OCI-LY3 (cell line): ENCODE data around the gene EIF4E.

Experiments used
- H2AFZ ChIP-seq: fragments of 200-600, 300-600 bp; shearing (Covaris generic); 2 replicates; pipeline ENCODE4 v1.6.0; 2014; ENCODE audit warnings: antibody characterized with exemption, low read depth, low read length
- H3K27ac ChIP-seq: fragments of 200-600, 300-600 bp; sonication (generic); 2 replicates; pipeline ENCODE4 v1.5.1; 2014; ENCODE audit warnings: mild to moderate bottlenecking, low read length, moderate library complexity, mixed read lengths
- H3K27me3 ChIP-seq: fragments of 200-600, 300-600 bp; sonication (generic); 2 replicates; pipeline ENCODE4 v1.6.1; 2014; ENCODE audit warnings: low read depth, low read length, mixed read lengths
- H3K36me3 ChIP-seq: fragments of 200-600, 300-600 bp; sonication (generic); replicated peaks from 2 replicates; pipeline ENCODE3; 2014; ENCODE audit warnings: low read depth, low read length, mixed read lengths
- H3K4me1 ChIP-seq: fragments of 300-600, 200-600 bp; sonication (generic); 2 replicates; pipeline ENCODE4 v1.6.1; 2014; ENCODE audit warnings: low read length, mixed read lengths
- H3K4me2 ChIP-seq: fragments of 200-600, 300-600 bp; sonication (generic); 2 replicates; pipeline ENCODE4 v1.6.1; 2014; ENCODE audit warnings: low read length, mixed read lengths
- H3K4me3 ChIP-seq: fragments of 300-600, 200-600 bp; sonication (generic); 2 replicates; pipeline ENCODE4 v1.5.1; 2014; ENCODE audit warnings: antibody characterized with exemption, mild to moderate bottlenecking, low read length, moderate library complexity
- H3K79me2 ChIP-seq: fragments of 300-600, 200-600 bp; shearing (Covaris generic); 2 replicates; pipeline ENCODE4 v1.6.1; 2014; ENCODE audit warnings: mild to moderate bottlenecking, low read length, mixed read lengths
- H3K9ac ChIP-seq: fragments of 300-600, 200-600 bp; shearing (Covaris generic); 2 replicates; pipeline ENCODE4 v1.6.0; 2014; ENCODE audit warnings: mild to moderate bottlenecking, low read length, moderate library complexity
- H3K9me3 ChIP-seq: fragments of 200-600, 300-600 bp; shearing (Covaris generic); 2 replicates; pipeline ENCODE4 v1.6.1; 2014; ENCODE audit warnings: low read length, mixed read lengths; ENCODE audit not compliant: insufficient read depth
- H4K20me1 ChIP-seq: fragments of 200-600, 300-600 bp; sonication (generic); 2 replicates; pipeline ENCODE4 v1.6.1; 2016; ENCODE audit warnings: low read length, mixed read lengths; ENCODE audit not compliant: insufficient read depth
- CTCF ChIP-seq: fragments of 200-600, 300-600 bp; sonication (generic); IDR thresholded peaks from 2 replicates; pipeline ENCODE4 v1.5.1; 2014; ENCODE audit warnings: antibody characterized with exemption, low read length, low read depth
- EZH2phosphoT487 ChIP-seq: fragments of 200-600 bp; shearing (Covaris generic); IDR thresholded peaks from 2 replicates; pipeline ENCODE4 v1.6.1; 2018; ENCODE audit warnings: antibody characterized with exemption, mixed run types, low read depth

Gene EIF4E

GRCh38 chr4:98928505-98929340 lies at the start of gene EIF4E:
Gene EIF4E, minus strand, starts transcription at chr4:98929133. Its CDS starts 21 bp downstream, at chr4:98929112.
- Histone ChIP-seq H3K79me2 (peaks cover 60% of the 10 kb centered on the region), H3K9me3 (no peaks in the 10 kb centered on the region), H4K20me1 (peaks cover 38% of the 10 kb centered on the region), H3K4me3 (peak within 1 kb of the TSS; percentile 96), H3K27me3 (no peaks in the 10 kb centered on the region), H3K4me1 (peaks cover 33% of the 10 kb centered on the region), H3K9ac (peak within 1 kb of the TSS; percentile 98), H3K27ac (peak within 1 kb of the TSS; percentile 95), H3K36me3 (peaks cover 23% of the 10 kb centered on the region), H3K4me2 (peak within 1 kb of the TSS; percentile 87), H2AFZ (peak within 1 kb of the TSS; percentile 78)
- TF ChIP-seq EZH2phosphoT487 (no peak), CTCF (peak; percentile 28)

- H3K4me3 ChIP-seq, result no peak overlapping the region
- no peaks in the 10 kb centered on the region for H3K27me3 ChIP-seq
- no peak overlapping the region for H2AFZ ChIP-seq
- no peaks in the 10 kb centered on the region for H4K20me1 ChIP-seq
- H3K9me3 ChIP-seq, result no peaks in the 10 kb centered on the region
- no peak overlapping the region for H3K27ac ChIP-seq
- TF ChIP-seq CTCF (no peak), EZH2phosphoT487 (no peak)
- H3K4me2 ChIP-seq, result no peak overlapping the region
- H3K79me2 ChIP-seq, result no peaks in the 10 kb centered on the region
- no peaks in the 10 kb centered on the region for H3K4me1 ChIP-seq
- no peaks in the 10 kb centered on the region for H3K36me3 ChIP-seq
- H3K9ac ChIP-seq, result no peak overlapping the region
Measured at GRCh38 chr4:98977557-98977956, 48.6 kb upstream of the EIF4E start.

GRCh38 chr4:98976716-98977115 lies 47.8 kb upstream of the EIF4E start:
- Histone ChIP-seq H4K20me1 (no peaks in the 10 kb centered on the region), H3K79me2 (no peaks in the 10 kb centered on the region), H3K36me3 (no peaks in the 10 kb centered on the region), H3K27me3 (no peaks in the 10 kb centered on the region), H3K27ac (no peak overlapping the region), H2AFZ (no peak overlapping the region), H3K9me3 (no peaks in the 10 kb centered on the region), H3K9ac (no peak overlapping the region), H3K4me1 (no peaks in the 10 kb centered on the region), H3K4me2 (no peak overlapping the region), H3K4me3 (no peak overlapping the region)
- TF ChIP-seq CTCF, result no peak
- no peak for TF ChIP-seq EZH2phosphoT487

GRCh38 chr4:98969878-98970785 lies 41.2 kb upstream of the EIF4E start:
- H4K20me1 ChIP-seq, result no peaks in the 10 kb centered on the region
- no peaks in the 10 kb centered on the region for H3K36me3 ChIP-seq
- no peaks in the 10 kb centered on the region for H3K79me2 ChIP-seq
- H3K4me1 ChIP-seq, result peaks cover 12% of the 10 kb centered on the region
- H2AFZ ChIP-seq, result peak overlapping the region; percentile 73; the same call in 1 of the 2 replicates
- no peak overlapping the region for H3K4me3 ChIP-seq
- H3K4me2 ChIP-seq, result peak overlapping the region; percentile 33
- H3K9ac ChIP-seq, result no peak overlapping the region
- no peaks in the 10 kb centered on the region for H3K27me3 ChIP-seq
- no peak overlapping the region for H3K27ac ChIP-seq
- H3K9me3 ChIP-seq, result no peaks in the 10 kb centered on the region
- TF ChIP-seq EZH2phosphoT487, result no peak
- no peak for TF ChIP-seq CTCF
